ENCODE results near the gene MUSK.

Gene MUSK

GRCh38 chr9:110835859-110836271 lies 167.3 kb downstream of the MUSK start:
- Histone ChIP-seq H3K27ac (peak overlapping the region; percentile 21), H3K27me3 (replicated peaks) (no peaks in the 10 kb centered on the region), H3K4me3 (ENCODE audit: low read depth, low read length) (no peak overlapping the region), H3K36me3 (replicated peaks) (no peaks in the 10 kb centered on the region)
- DNase-seq = no peak
- in situ Hi-C loops (cut with HindIII; ENCODE audit: low pct_ligation_motif_present, low sequenced_read_pairs) = no loop called here
- TF ChIP-seq CTCF (IDR thresholded peaks at IDR 0.05; ENCODE audit: low read depth, low read length, missing control alignments) = no peak

GRCh38 chr9:110837401-110838005 lies 168.9 kb downstream of the MUSK start:
- in situ Hi-C loops (cut with HindIII; ENCODE audit: low pct_ligation_motif_present, low sequenced_read_pairs) = no loop called here
- no peak overlapping the region for H3K27ac ChIP-seq
- no peak for DNase-seq
- H3K36me3 ChIP-seq (replicated peaks) = no peaks in the 10 kb centered on the region
- no peak overlapping the region for H3K4me3 ChIP-seq (ENCODE audit: low read depth, low read length)
- H3K27me3 ChIP-seq (replicated peaks) = no peaks in the 10 kb centered on the region
- no peak for TF ChIP-seq CTCF (IDR thresholded peaks at IDR 0.05; ENCODE audit: low read depth, low read length, missing control alignments)

GRCh38 chr9:110842169-110842568 lies 173.6 kb downstream of the MUSK start:
- in situ Hi-C loops (cut with HindIII; ENCODE audit: low pct_ligation_motif_present, low sequenced_read_pairs) = no loop called here
- no peak overlapping the region for H3K4me3 ChIP-seq (ENCODE audit: low read depth, low read length)
- TF ChIP-seq CTCF (IDR thresholded peaks at IDR 0.05; ENCODE audit: low read depth, low read length, missing control alignments) = peak; percentile 31
- H3K36me3 ChIP-seq (replicated peaks) = no peaks in the 10 kb centered on the region
- H3K27ac ChIP-seq = no peak overlapping the region
- no peaks in the 10 kb centered on the region for H3K27me3 ChIP-seq (replicated peaks)
- no peak for DNase-seq

- Histone ChIP-seq H3K27ac (no peak overlapping the region), H3K27me3 (replicated peaks) (no peaks in the 10 kb centered on the region)
- DNase-seq = no peak
Observed at GRCh38 chr9:110842986-110843385, 174.4 kb downstream of the MUSK start.

GRCh38 chr9:110844121-110844520 lies 175.5 kb downstream of the MUSK start:
- Histone ChIP-seq H3K4me3 (ENCODE audit: low read depth, low read length) (no peak overlapping the region), H3K36me3 (replicated peaks) (no peaks in the 10 kb centered on the region), H3K27ac (no peak overlapping the region), H3K27me3 (replicated peaks) (no peaks in the 10 kb centered on the region)
- in situ Hi-C loops (cut with HindIII; ENCODE audit: low pct_ligation_motif_present, low sequenced_read_pairs) = no loop called here
- no peak for TF ChIP-seq CTCF (IDR thresholded peaks at IDR 0.05; ENCODE audit: low read depth, low read length, missing control alignments)
- peak; percentile 11 for DNase-seq

More at GRCh38 chr9:110842986-110843385, 174.4 kb downstream of the MUSK start:
- H3K36me3 ChIP-seq (replicated peaks) = no peaks in the 10 kb centered on the region
- TF ChIP-seq CTCF (IDR thresholded peaks at IDR 0.05; ENCODE audit: low read depth, low read length, missing control alignments) = no peak
- H3K4me3 ChIP-seq (ENCODE audit: low read depth, low read length) = no peak overlapping the region
- in situ Hi-C loops (cut with HindIII; ENCODE audit: low pct_ligation_motif_present, low sequenced_read_pairs) = no loop called here

- DNase-seq = no peak
- TF ChIP-seq CTCF (IDR thresholded peaks at IDR 0.05; ENCODE audit: low read depth, low read length, missing control alignments) = no peak
- in situ Hi-C loops (cut with HindIII; ENCODE audit: low pct_ligation_motif_present, low sequenced_read_pairs) = no loop called here
- H3K4me3 ChIP-seq (ENCODE audit: low read depth, low read length) = no peak overlapping the region
- H3K27ac ChIP-seq = no peak overlapping the region
- H3K27me3 ChIP-seq (replicated peaks) = no peaks in the 10 kb centered on the region
- H3K36me3 ChIP-seq (replicated peaks) = no peaks in the 10 kb centered on the region
Observed at GRCh38 chr9:110846215-110846614, 177.6 kb downstream of the MUSK start.

Data from brain microvascular endothelial cell (primary cell).